Loucy (cell line): ENCODE results near the gene CDH13.

Experiments
- CTCF ChIP-seq: fragments of 200-600 bp; sonication (generic); conservative IDR thresholded peaks from 2 replicates; pipeline ENCODE4 v1.5.1; 2014; ENCODE audit warnings: mild to moderate bottlenecking, antibody characterized with exemption, low read length
- EZH2phosphoT487 ChIP-seq: fragments of 200-600 bp; IDR thresholded peaks from 2 replicates; pipeline ENCODE4 v1.6.1; 2018; ENCODE audit warnings: antibody characterized with exemption, mild to moderate bottlenecking, moderate library complexity, borderline replicate concordance

DNA sequence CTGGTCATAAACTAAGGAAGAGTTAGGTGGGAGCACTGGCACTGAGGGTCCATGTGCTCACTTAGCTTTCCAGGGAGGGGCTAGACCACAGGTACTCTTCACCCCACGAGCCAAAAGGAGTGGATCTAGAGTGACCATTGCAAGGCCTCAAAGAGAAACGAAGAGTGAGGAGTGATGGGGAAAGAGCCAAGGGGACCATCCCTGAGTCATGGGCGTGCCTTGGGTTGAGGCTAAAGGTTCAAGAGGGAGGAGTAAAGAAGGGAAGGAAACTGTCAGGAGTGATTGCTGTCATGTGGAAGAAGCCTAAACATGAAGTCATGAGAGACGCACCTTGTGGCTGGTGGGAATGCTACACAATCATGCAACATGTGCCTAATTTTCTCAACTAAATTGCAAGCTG lies 141.0 kb downstream of the CDH13 start:
- no peak for TF ChIP-seq CTCF
- no peak for TF ChIP-seq EZH2phosphoT487
